Peyer's patch (tissue), 4 donors: Measurements from ENCODE around the gene IRF4. TPM values are rescaled to one million over a fixed set of nuclear protein-coding genes. Genes with fewer than 3 reads are reported as not detected.

ENCODE experiments used
- DNase-seq, 3 donors: peaks; one replicate each; pipeline ENCODE4 v3.0.0-alpha.2; 2017 to 2019
- H3K27ac ChIP-seq, 4 donors: fragments of 200-600 bp; sonication (generic); one replicate each; pipeline ENCODE4 v1.5.1; 2016 to 2019
- H3K27me3 ChIP-seq, 2 donors: fragments of 200-600 bp; sonication (generic); one replicate each; pipeline ENCODE4 v1.5.1; 2019
- H3K36me3 ChIP-seq, 3 donors: fragments of 200-600 bp; sonication (generic); one replicate each; pipeline ENCODE4 v1.5.1; 2016 to 2019
- H3K4me1 ChIP-seq, 4 donors: fragments of 200-600 bp; sonication (generic); one replicate each; pipeline ENCODE4 v1.5.1; 2016 to 2019
- H3K4me3 ChIP-seq, 4 donors: fragments of 200-600 bp; sonication (generic); 1 replicate in 3 of 4; 2 replicates in 1 of 4; pipeline ENCODE4 v1.5.1; 2016 to 2019; ENCODE audit warnings: mild to moderate bottlenecking in 1 of 4
- H3K9me3 ChIP-seq, 4 donors: fragments of 200-600 bp; sonication (generic); one replicate each; pipeline ENCODE4 v1.5.1; 2016 to 2019; ENCODE audit warnings: mild to moderate bottlenecking in 1 of 4
- CTCF ChIP-seq, 6 experiments: fragments of 450-650 bp in 4 of 6; fragments of 200-600 bp in 2 of 6; sonication (generic) in 1 of 6; IDR thresholded peaks; one replicate each; pipeline ENCODE4 v1.5.1; 2017 to 2019; ENCODE audit warnings: antibody characterized with exemption in 6 of 6, mild to moderate bottlenecking in 3 of 6, moderate library complexity in 1 of 6
- POLR2A ChIP-seq, 2 donors: fragments of 450-650 bp; IDR thresholded peaks; one replicate each; pipeline ENCODE4 v1.5.1; 2017; ENCODE audit warnings: antibody characterized with exemption in 2 of 2, mild to moderate bottlenecking in 2 of 2, moderate library complexity in 2 of 2
- total RNA-seq, 4 donors: library from RNA; depleted of rRNA; stranded (reverse); fragments of >200 nt; gene quantifications; one replicate each; pipeline ENCODE4 v1.1.0, GENCODE V29; 2016

The IRF4 gene
- total RNA-seq, 4 donors from 2014 or later = 0.47 to 57.8 (median 6.9) TPM

GRCh38 chr6:403659-404655, 12.4 kb downstream of the IRF4 start:
- TF ChIP-seq POLR2A (IDR thresholded peaks at IDR 0.05) (no peak), CTCF (IDR thresholded peaks at IDR 0.05) (no peak)
- Histone ChIP-seq H3K27me3 (no peaks in the 10 kb centered on the region), H3K9me3 (no peaks in the 10 kb centered on the region), H3K27ac (peak overlapping the region in 2 of 4 donors; percentile 15 to 68), H3K4me3 (peak overlapping the region in 1 of 4 donors; percentile 1), H3K4me1 (peaks cover 0 to 13% (median 5%) of the 10 kb centered on the region in 4 donors), H3K36me3 (no peaks in the 10 kb centered on the region)
- peak in 2 of 3 donors; percentile 51 to 65 for DNase-seq

- H3K27me3 ChIP-seq = no peaks in the 10 kb centered on the region
- peaks cover 0 to 13% (median 5%) of the 10 kb centered on the region in 4 donors for H3K4me1 ChIP-seq
- TF ChIP-seq CTCF (IDR thresholded peaks at IDR 0.05) (no peak), POLR2A (IDR thresholded peaks at IDR 0.05) (no peak)
- H3K4me3 ChIP-seq = no peak overlapping the region
- no peaks in the 10 kb centered on the region for H3K36me3 ChIP-seq
- H3K27ac ChIP-seq = peak overlapping the region in 2 of 4 donors; percentile 15 to 68
- peak in 2 of 3 donors; percentile 65 to 70 for DNase-seq
- H3K9me3 ChIP-seq = no peaks in the 10 kb centered on the region
Observed at GRCh38 chr6:404685-405423, 13.3 kb downstream of the IRF4 start.

- no peaks in the 10 kb centered on the region for H3K9me3 ChIP-seq
- no peak for TF ChIP-seq POLR2A (IDR thresholded peaks at IDR 0.05)
- TF ChIP-seq CTCF (IDR thresholded peaks at IDR 0.05) = no peak
- peaks cover 0 to 8% (median 3%) of the 10 kb centered on the region in 4 donors for H3K4me1 ChIP-seq
- H3K36me3 ChIP-seq = no peaks in the 10 kb centered on the region
- no peaks in the 10 kb centered on the region for H3K27me3 ChIP-seq
- H3K27ac ChIP-seq = no peak overlapping the region
- no peak for DNase-seq
- H3K4me3 ChIP-seq = no peak overlapping the region
Observed at GRCh38 chr6:408148-408547, 16.6 kb downstream of the IRF4 start.

GRCh38 chr6:408599-409102, 17.1 kb downstream of the IRF4 start:
- TF ChIP-seq POLR2A (IDR thresholded peaks at IDR 0.05) (no peak), CTCF (IDR thresholded peaks at IDR 0.05) (peak in 5 of 6 experiments; percentile 9 to 45 (median 42))
- H3K27ac ChIP-seq = no peak overlapping the region
- no peaks in the 10 kb centered on the region for H3K9me3 ChIP-seq
- H3K4me3 ChIP-seq = no peak overlapping the region
- no peak for DNase-seq
- peaks cover 0 to 3% (median under 1%) of the 10 kb centered on the region in 4 donors for H3K4me1 ChIP-seq
- H3K27me3 ChIP-seq = no peaks in the 10 kb centered on the region
- no peaks in the 10 kb centered on the region for H3K36me3 ChIP-seq

- no peaks in the 10 kb centered on the region for H3K4me1 ChIP-seq
- no peak overlapping the region for H3K27ac ChIP-seq
- H3K9me3 ChIP-seq = peaks cover 0 to 2% (median 0%) of the 10 kb centered on the region in 4 donors
- H3K36me3 ChIP-seq = no peaks in the 10 kb centered on the region
- no peak for DNase-seq
- H3K4me3 ChIP-seq = no peak overlapping the region
- no peaks in the 10 kb centered on the region for H3K27me3 ChIP-seq
- no peak for TF ChIP-seq CTCF (IDR thresholded peaks at IDR 0.05)
- TF ChIP-seq POLR2A (IDR thresholded peaks at IDR 0.05) = no peak
Observed at GRCh38 chr6:409370-409972, 17.9 kb downstream of the IRF4 start.
